Measurements from ENCODE around the gene ENTHD1.

ENTHD1 gene

DNA sequence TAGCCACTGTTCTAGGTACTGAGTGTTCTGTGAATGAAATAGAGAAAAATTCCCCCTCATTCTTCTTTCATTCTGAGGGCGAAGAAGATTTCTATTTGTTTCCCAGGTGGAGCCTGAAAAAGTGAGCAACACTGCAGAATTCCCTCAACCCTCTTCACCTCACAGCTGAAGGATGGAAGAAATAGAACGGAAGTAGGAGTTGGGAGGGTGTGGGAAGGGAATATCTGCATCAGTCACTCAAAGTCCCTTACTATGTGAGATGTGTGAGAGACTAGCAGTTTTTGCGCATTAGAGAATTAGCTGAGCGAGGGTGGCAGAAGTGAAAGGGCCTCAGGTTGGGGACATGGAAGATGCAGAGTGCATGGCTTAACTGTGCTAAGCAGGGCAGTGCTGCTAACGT lies 88.4 kb downstream of the ENTHD1 start:
- H3K79me2 ChIP-seq (ENCODE audit: control insufficient read depth, low read length), result no peaks in the 10 kb centered on the region
- no peaks in the 10 kb centered on the region for H4K20me1 ChIP-seq (ENCODE audit: control insufficient read depth, insufficient read depth, low read depth, low read length)
- no peaks in the 10 kb centered on the region for H3F3A ChIP-seq (ENCODE audit: control insufficient read depth, insufficient read depth)
- TF ChIP-seq, protein P1, sequence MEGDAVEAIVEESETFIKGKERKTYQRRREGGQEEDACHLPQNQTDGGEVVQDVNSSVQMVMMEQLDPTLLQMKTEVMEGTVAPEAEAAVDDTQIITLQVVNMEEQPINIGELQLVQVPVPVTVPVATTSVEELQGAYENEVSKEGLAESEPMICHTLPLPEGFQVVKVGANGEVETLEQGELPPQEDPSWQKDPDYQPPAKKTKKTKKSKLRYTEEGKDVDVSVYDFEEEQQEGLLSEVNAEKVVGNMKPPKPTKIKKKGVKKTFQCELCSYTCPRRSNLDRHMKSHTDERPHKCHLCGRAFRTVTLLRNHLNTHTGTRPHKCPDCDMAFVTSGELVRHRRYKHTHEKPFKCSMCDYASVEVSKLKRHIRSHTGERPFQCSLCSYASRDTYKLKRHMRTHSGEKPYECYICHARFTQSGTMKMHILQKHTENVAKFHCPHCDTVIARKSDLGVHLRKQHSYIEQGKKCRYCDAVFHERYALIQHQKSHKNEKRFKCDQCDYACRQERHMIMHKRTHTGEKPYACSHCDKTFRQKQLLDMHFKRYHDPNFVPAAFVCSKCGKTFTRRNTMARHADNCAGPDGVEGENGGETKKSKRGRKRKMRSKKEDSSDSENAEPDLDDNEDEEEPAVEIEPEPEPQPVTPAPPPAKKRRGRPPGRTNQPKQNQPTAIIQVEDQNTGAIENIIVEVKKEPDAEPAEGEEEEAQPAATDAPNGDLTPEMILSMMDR (IDR thresholded peaks at IDR 0.05; ENCODE audit: low read depth, low read length, poor library complexity, severe bottlenecking), result no peak
- no peak for TF ChIP-seq EZH2phosphoT487 (IDR thresholded peaks at IDR 0.05; ENCODE audit: borderline replicate concordance, low read length)
- 0 out of 2 replicates have a peak, but pooled peaks cover 2% of the 10 kb centered on the region for H3K9me2 ChIP-seq (replicated peaks; ENCODE audit: control insufficient read depth, low read length)
- 0 out of 2 replicates have a peak, but pooled peaks cover 4% of the 10 kb centered on the region for H3K9me3 ChIP-seq (ENCODE audit: control insufficient read depth, insufficient read depth, low read length)
- H3K27ac ChIP-seq (ENCODE audit: low read depth, low read length), result no peak overlapping the region
- no peaks in the 10 kb centered on the region for H3K4me1 ChIP-seq (ENCODE audit: control insufficient read depth, low read length)
- no peak overlapping the region for H3K4me3 ChIP-seq (ENCODE audit: low read length)
- H3K36me3 ChIP-seq (ENCODE audit: control insufficient read depth, low read length), result no peaks in the 10 kb centered on the region
- H3K4me2 ChIP-seq (ENCODE audit: low read length), result no peak overlapping the region
- H3K27me3 ChIP-seq (ENCODE audit: control insufficient read depth, low read length), result peaks cover 57% of the 10 kb centered on the region

DNA sequence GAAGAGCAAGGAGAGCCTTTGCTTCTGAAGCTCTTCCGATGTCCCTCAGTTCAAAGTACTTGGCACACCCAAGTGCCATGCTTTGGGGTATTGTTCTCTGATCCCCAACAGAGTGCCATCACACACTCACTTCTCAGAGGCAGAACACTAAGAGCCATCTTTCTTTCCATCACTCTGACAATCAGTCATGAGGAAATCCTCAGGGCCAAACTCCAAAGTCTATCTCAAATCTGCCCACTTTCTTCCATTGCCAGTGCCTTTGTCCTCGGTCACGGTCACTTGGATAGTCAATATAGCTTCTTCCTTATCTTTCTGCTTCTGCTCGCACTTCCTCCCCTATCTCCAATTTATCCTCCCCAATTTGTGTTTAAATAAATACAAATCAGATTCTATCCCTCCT lies 90.9 kb downstream of the ENTHD1 start:
- Histone ChIP-seq H4K20me1 (ENCODE audit: control insufficient read depth, insufficient read depth, low read depth, low read length) (no peaks in the 10 kb centered on the region), H3F3A (ENCODE audit: control insufficient read depth, insufficient read depth) (no peaks in the 10 kb centered on the region), H3K79me2 (ENCODE audit: control insufficient read depth, low read length) (no peaks in the 10 kb centered on the region), H3K27ac (ENCODE audit: low read depth, low read length) (no peak overlapping the region), H3K9me3 (ENCODE audit: control insufficient read depth, insufficient read depth, low read length) (peaks cover 13% of the 10 kb centered on the region), H3K4me1 (ENCODE audit: control insufficient read depth, low read length) (no peaks in the 10 kb centered on the region), H3K9me2 (replicated peaks; ENCODE audit: control insufficient read depth, low read length) (0 out of 2 replicates have a peak, but pooled peaks cover 2% of the 10 kb centered on the region), H3K36me3 (ENCODE audit: control insufficient read depth, low read length) (no peaks in the 10 kb centered on the region), H3K4me3 (ENCODE audit: low read length) (no peak overlapping the region), H3K4me2 (ENCODE audit: low read length) (no peak overlapping the region), H3K27me3 (ENCODE audit: control insufficient read depth, low read length) (peaks cover 36% of the 10 kb centered on the region)
- TF ChIP-seq EZH2phosphoT487 (IDR thresholded peaks at IDR 0.05; ENCODE audit: borderline replicate concordance, low read length), result no peak
- TF ChIP-seq, protein P1 (IDR thresholded peaks at IDR 0.05; ENCODE audit: low read depth, low read length, poor library complexity, severe bottlenecking), result no peak

DNA sequence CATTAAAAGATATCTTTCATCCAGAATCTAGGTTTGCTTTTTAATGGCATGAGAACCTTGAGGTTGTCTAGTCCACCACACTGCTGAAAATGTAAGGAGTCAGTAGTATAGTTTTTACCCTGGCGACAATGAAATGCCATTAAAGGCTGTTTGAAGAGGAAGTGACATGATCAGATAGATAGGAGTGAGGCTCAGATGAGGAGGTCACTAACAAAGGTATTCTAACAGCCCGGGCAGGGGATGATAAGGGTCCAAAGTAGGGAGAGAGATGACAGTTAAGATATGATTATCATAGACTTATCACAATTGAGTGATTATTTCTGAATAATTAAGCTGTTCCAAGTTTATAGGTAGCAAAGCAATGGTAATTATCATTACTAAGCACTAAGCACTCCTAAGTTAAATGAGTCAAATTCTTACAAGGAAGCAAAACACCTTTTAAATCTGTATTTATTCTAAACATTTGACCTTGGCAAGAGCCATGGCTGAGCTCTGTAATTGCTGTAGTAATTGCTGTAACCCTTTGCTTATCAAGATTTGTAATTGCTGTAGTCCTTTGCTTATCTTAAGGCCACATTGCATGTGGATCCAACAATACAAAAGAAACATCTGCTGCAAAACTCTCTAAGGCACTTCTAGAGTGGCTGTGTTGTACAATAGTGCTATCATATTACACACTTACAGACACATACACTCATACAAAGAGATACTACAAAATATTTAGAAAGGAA lies 92.6 kb downstream of the ENTHD1 start:
- H3K4me1 ChIP-seq (ENCODE audit: control insufficient read depth, low read length), result no peaks in the 10 kb centered on the region

More for the DNA sequence above, 92.6 kb downstream of the ENTHD1 start:
- no peaks in the 10 kb centered on the region for H3F3A ChIP-seq (ENCODE audit: control insufficient read depth, insufficient read depth)
- H3K9me3 ChIP-seq (ENCODE audit: control insufficient read depth, insufficient read depth, low read length), result peaks cover 18% of the 10 kb centered on the region
- peaks cover 29% of the 10 kb centered on the region for H3K27me3 ChIP-seq (ENCODE audit: control insufficient read depth, low read length)
- 0 out of 2 replicates have a peak, but pooled peaks cover 2% of the 10 kb centered on the region for H3K9me2 ChIP-seq (replicated peaks; ENCODE audit: control insufficient read depth, low read length)
- TF ChIP-seq, protein P1 (IDR thresholded peaks at IDR 0.05; ENCODE audit: low read depth, low read length, poor library complexity, severe bottlenecking), result no peak
- no peak for TF ChIP-seq EZH2phosphoT487 (IDR thresholded peaks at IDR 0.05; ENCODE audit: borderline replicate concordance, low read length)
- no peaks in the 10 kb centered on the region for H3K36me3 ChIP-seq (ENCODE audit: control insufficient read depth, low read length)
- H4K20me1 ChIP-seq (ENCODE audit: control insufficient read depth, insufficient read depth, low read depth, low read length), result no peaks in the 10 kb centered on the region
- H3K27ac ChIP-seq (ENCODE audit: low read depth, low read length), result no peak overlapping the region
- no peak overlapping the region for H3K4me3 ChIP-seq (ENCODE audit: low read length)
- H3K79me2 ChIP-seq (ENCODE audit: control insufficient read depth, low read length), result no peaks in the 10 kb centered on the region
- H3K4me2 ChIP-seq (ENCODE audit: low read length), result no peak overlapping the region

Measured in DOHH2 (cell line).